Measurements from ENCODE around the gene ALOX5.
"Not testable (repeated sequence)": the region's sequence is repeated elsewhere in the genome, so short reads cannot be mapped to it uniquely, and the experiment has no call there.

DNA sequence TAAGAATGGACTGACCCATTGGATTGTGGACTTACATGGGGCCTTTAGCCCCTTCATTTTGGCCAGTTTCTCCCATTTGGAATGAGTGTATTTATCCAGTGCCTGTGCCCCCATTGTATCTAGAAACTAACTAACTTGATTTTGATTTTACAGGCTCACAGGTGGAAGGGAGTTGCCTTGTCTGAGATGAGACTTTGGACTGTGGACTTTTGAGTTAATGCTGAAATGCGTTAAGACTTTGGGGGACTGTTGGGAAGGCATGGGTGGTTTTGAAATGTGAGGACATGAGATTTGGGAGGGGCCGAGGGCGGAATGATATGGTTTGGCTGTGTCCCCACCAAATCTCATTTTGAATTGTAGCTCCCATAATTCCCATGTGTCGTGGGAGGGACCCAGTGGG is 107.1 kb downstream of the ALOX5 start:
- TF ChIP-seq CHD2 (IDR thresholded peaks at IDR 0.05; ENCODE audit: low read length, partially characterized antibody); EP300 (IDR thresholded peaks at IDR 0.05; ENCODE audit: borderline replicate concordance in 1 of 2, low read depth in 1 of 2, low read length in 1 of 2); CTCF (IDR thresholded peaks at IDR 0.05); RAD21 (IDR thresholded peaks at IDR 0.05; ENCODE audit: low read length); POLR2AphosphoS5 (IDR thresholded peaks at IDR 0.05; ENCODE audit: low read depth, low read length); ZBTB33 (IDR thresholded peaks at IDR 0.05; ENCODE audit: borderline replicate concordance, low read depth); TEAD4 (IDR thresholded peaks at IDR 0.05; ENCODE audit: borderline replicate concordance, insufficient read depth); MXI1 (IDR thresholded peaks at IDR 0.05; ENCODE audit: low read depth, low read length): not testable (repeated sequence)
- TF ChIP-seq, protein P1, sequence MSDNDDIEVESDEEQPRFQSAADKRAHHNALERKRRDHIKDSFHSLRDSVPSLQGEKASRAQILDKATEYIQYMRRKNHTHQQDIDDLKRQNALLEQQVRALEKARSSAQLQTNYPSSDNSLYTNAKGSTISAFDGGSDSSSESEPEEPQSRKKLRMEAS (IDR thresholded peaks at IDR 0.05; ENCODE audit: low read depth) = not testable (repeated sequence)

Measured in SK-N-SH (cell line).